ENCODE measurements around the gene ATP4A.
A peak's percentile ranks its signal among the peaks of the same experiment; 100 is the strongest.

GRCh38 chr19:35509861-35510625 lies 53.4 kb downstream of the ATP4A start:
- TF ChIP-seq CTCF (IDR thresholded peaks at IDR 0.05; ENCODE audit: borderline replicate concordance, extremely low read depth, low read length, poor library complexity, severe bottlenecking): peak; percentile 91
- TF ChIP-seq EZH2 (IDR thresholded peaks at IDR 0.05; ENCODE audit: borderline replicate concordance, low read depth, low read length, severe bottlenecking): no peak
